ENCODE data around the gene SP100.

The SP100 gene

GRCh38 chr2:230557065-230557464, 141.1 kb downstream of the SP100 start:
- no peak for DNase-seq

DNA sequence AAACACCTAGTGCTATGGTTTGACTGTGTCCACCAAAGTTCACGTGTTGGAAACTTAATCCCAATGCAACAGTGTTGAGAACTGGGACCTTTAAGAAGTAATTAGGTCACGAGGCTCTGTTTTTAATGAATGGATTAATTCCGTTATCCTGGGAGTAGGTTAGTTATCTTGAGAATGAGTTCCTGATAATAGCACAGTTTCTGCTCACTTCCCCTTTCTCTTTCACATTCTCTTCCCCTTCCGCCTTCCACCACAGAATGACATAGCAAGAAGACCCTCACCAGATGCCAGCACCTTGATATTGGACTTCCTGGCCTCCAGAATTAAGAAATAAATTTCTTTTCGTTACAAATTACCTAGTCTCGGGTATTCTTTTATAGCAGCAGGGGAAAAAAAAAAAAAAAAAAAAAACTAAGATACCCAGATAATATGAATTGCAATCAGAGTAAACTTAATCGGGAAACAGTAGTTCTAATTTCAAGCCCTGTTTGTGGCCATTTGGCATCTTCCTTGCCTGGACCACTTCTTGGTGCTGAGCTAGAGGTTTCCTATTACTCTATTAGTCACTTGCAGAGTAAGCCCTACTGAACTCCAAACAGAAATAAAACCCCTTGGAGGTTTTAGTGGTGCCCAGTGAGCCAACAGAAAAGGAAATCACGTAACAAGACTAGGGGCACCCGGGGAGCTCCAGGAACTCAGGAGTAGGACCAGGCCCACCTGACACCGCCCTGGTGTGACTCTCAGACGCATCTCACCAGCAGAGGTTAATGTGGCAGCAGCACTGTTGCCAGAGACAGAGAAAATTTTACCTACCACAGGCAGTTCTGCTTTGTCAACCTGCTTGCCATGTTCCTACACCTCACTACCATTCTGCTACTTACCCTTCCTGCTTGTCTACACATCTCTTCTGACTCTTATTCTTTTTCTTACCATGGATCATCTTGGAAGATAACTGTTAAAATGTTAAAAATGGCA, 149.1 kb downstream of the SP100 start:
- DNase-seq: no peak

DNA sequence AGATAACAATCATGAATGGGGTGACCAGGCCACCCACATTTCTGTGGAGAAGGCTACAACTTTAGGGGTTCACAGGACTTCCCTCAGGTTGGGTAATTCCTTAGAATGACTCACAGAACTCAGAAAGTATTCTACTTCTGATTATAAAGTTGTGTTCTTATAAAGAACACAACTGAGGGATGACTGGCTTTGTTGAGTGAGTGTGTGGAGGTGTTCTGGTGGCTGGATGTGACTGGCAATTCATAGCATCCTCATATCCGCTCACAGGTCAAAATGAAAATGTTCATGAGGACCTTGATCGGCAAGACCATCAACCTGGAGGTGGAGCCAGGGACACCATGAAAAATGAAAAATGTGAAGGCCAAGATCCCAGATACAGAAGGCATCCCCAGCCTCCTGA, 153.3 kb downstream of the SP100 start:
- peak in 1 of 5 donors; percentile 35 for DNase-seq

GRCh38 chr2:230570987-230571386, 155.0 kb downstream of the SP100 start:
- DNase-seq: no peak

- DNase-seq: no peak
Measured at GRCh38 chr2:230575642-230576324, 159.8 kb downstream of the SP100 start.

DNA sequence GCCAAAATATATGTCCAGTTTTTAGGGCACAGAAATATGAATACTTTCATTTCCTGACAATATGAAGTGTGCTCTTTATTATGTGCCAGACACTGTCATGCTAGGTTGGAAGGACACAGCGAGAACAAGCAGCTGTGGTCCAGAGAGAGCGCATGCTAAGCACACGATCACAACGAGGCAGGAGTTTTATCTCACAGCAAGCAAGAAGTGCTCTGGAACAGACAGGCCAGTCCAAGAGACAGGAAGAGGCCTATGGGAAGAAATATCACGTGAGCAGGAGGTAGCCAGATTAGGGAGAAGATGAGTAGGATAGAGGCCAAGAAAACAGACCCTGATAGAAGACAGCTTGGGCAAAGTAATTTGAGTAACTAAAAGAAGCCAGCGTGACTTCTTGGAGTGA, 161.1 kb downstream of the SP100 start:
- DNase-seq: no peak

- peak in 1 of 5 donors; percentile 17 for DNase-seq
Measured at GRCh38 chr2:230578106-230578505, 162.1 kb downstream of the SP100 start.

- DNase-seq: peak in 1 of 5 donors; percentile 88
Measured at GRCh38 chr2:230582851-230583283, 166.9 kb downstream of the SP100 start.

GRCh38 chr2:230583581-230583980, 167.6 kb downstream of the SP100 start:
- DNase-seq: no peak

- no peak for DNase-seq
Measured at GRCh38 chr2:230586328-230586982, 170.5 kb downstream of the SP100 start.

DNA sequence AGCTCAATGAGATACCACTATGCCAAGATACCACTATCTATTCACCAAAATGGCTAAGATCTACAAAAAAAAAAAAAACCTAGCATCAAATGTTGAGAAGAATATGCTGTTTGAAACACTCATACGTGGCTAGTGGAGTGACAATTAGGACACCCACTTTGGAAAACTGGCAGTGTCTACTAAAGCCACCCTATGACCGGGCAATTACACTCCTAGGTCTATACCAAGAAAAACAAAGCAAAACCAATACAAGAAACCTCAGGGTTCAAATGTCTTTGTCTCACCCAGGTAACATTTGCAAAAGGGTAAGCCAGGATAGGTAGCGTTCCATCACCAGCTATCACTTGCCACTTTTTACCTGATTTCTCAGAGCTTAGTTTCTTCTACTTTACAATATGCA, 173.0 kb downstream of the SP100 start:
- no peak for DNase-seq

- peak in 1 of 5 donors; percentile 69 for DNase-seq
Measured at GRCh38 chr2:230589497-230590015, 173.6 kb downstream of the SP100 start.

GRCh38 chr2:230590333-230590732, 174.3 kb downstream of the SP100 start:
- no peak for DNase-seq

- DNase-seq: peak in 1 of 5 donors; percentile 47
Measured at GRCh38 chr2:230591850-230592249, 175.8 kb downstream of the SP100 start.

- DNase-seq: no peak
Measured at GRCh38 chr2:230592775-230593174, 176.8 kb downstream of the SP100 start.

Data from T-helper 1 cell (primary cell).